ENCODE results near the gene KLHL21. TPM values are rescaled to one million over a fixed set of nuclear protein-coding genes. Genes with fewer than 3 reads are reported as not detected.

KLHL21 gene
- total RNA-seq, 1 experiment from 2014 or later = 35.9 TPM

DNA sequence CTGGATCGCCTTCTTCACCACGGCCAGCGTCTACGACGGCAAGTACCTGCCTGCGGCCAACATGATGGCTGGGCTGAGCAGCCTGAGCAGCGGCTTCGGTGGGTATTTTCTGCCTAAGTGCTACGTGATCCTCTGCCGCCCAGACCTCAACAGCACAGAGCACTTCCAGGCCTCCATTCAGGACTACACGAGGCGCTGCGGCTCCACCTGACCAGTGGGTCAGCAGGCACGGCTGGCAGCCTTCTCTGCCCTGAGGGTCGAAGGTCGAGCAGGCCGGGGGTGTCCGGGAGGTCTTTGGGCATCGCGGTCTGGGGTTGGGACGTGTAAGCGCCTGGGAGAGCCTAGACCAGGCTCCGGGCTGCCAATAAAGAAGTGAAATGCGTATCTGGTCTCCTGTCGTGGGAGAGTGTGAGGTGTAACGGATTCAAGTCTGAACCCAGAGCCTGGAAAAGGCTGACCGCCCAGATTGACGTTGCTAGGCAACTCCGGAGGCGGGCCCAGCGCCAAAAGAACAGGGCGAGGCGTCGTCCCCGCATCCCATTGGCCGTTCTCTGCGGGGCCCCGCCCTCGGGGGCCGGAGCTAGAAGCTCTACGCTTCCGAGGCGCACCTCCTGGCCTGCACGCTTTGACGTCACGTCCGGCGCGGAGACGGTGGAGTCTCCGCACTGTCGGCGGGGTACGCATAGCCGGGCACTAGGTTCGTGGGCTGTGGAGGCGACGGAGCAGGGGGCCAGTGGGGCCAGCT lies 23.1 kb downstream of the KLHL21 start, which contains the start of gene ZBTB48:
Gene ZBTB48, plus strand, starts transcription at position 621 of the 745 bp plus-strand sequence. CDS start 616 bp downstream, outside the sequence.
- Histone ChIP-seq H3K9me3 (ENCODE audit: control insufficient read depth, insufficient read depth, low read depth, low read length) (no peaks in the 10 kb centered on the region), H3K36me3 (ENCODE audit: control insufficient read depth, insufficient read depth, low read length) (peaks cover 7% of the 10 kb centered on the region; the same call in 1 of the 2 replicates), H3K4me3 (ENCODE audit: low read depth in 2 of 2, low read length in 2 of 2) (peak within 1 kb of the TSS; percentile 86 to 90), H3K4me1 (ENCODE audit: control insufficient read depth, insufficient read depth, low read length) (peaks cover 23% of the 10 kb centered on the region), H3K27me3 (ENCODE audit: control insufficient read depth, insufficient read depth, low read length) (no peaks in the 10 kb centered on the region), H3K27ac (ENCODE audit: low read length) (peak within 1 kb of the TSS; percentile 93)
- ATAC-seq = peak; percentile 99
- peak; percentile 81 for DNase-seq (ENCODE audit: low read depth, low spot score)
- TF ChIP-seq POLR2AphosphoS5 (IDR thresholded peaks at IDR 0.05; ENCODE audit: low read depth, low read length) = peak; percentile 91
- no peak for TF ChIP-seq TCF7L2 (IDR thresholded peaks at IDR 0.05; ENCODE audit: low read depth, low read length)
- TF ChIP-seq SIN3A (IDR thresholded peaks at IDR 0.05; ENCODE audit: borderline replicate concordance, insufficient read depth, low read depth, low read length) = peak; percentile 72; the same call in 1 of the 2 replicates
- POLR2A ChIA-PET = interaction anchor here (0.5 to 0.6 kb wide), 4 partner anchors 13 to 204 kb away, joined by 3 to 8 read pairs (median 6); no protein-coding TSS in a partner anchor
- CTCF ChIA-PET = interaction anchor here (0.7 to 0.8 kb wide), 3 partner anchors 20 to 1311 kb away, joined by 3 to 7 read pairs (median 4); no protein-coding TSS in a partner anchor
- intact Hi-C loops (cut with micrococcal nuclease; ENCODE audit: unreplicated experiment) = no loop called here
- BruUV-seq (replicated peaks) = no TSS peak
- in situ Hi-C loops (cut with HindIII; ENCODE audit: low pct_unique_long_range_greater_than_20kb, low sequenced_read_pairs) = no loop called here

GRCh38 chr1:6578624-6579373 lies 23.9 kb downstream of the KLHL21 start:
- H3K27ac ChIP-seq (ENCODE audit: low read length) = peak overlapping the region; percentile 93
- no TSS peak for BruUV-seq (replicated peaks)

More at GRCh38 chr1:6578624-6579373, 23.9 kb downstream of the KLHL21 start:
- no peak for ATAC-seq
- no peaks in the 10 kb centered on the region for H3K9me3 ChIP-seq (ENCODE audit: control insufficient read depth, insufficient read depth, low read depth, low read length)
- in situ Hi-C loops (cut with HindIII; ENCODE audit: low pct_unique_long_range_greater_than_20kb, low sequenced_read_pairs) = no loop called here
- CTCF ChIA-PET = no interaction called here
- H3K4me3 ChIP-seq (ENCODE audit: low read depth in 2 of 2, low read length in 2 of 2) = peak overlapping the region; percentile 86 to 90
- intact Hi-C loops (cut with micrococcal nuclease; ENCODE audit: unreplicated experiment) = no loop called here
- POLR2A ChIA-PET = no interaction called here
- no peak for TF ChIP-seq SIN3A (IDR thresholded peaks at IDR 0.05; ENCODE audit: borderline replicate concordance, insufficient read depth, low read depth, low read length)
- no peak for TF ChIP-seq CTCF (IDR thresholded peaks at IDR 0.05)
- no peak for TF ChIP-seq TCF7L2 (IDR thresholded peaks at IDR 0.05; ENCODE audit: low read depth, low read length)
- TF ChIP-seq POLR2AphosphoS5 (IDR thresholded peaks at IDR 0.05; ENCODE audit: low read depth, low read length) = no peak
- TF ChIP-seq, protein P1, sequence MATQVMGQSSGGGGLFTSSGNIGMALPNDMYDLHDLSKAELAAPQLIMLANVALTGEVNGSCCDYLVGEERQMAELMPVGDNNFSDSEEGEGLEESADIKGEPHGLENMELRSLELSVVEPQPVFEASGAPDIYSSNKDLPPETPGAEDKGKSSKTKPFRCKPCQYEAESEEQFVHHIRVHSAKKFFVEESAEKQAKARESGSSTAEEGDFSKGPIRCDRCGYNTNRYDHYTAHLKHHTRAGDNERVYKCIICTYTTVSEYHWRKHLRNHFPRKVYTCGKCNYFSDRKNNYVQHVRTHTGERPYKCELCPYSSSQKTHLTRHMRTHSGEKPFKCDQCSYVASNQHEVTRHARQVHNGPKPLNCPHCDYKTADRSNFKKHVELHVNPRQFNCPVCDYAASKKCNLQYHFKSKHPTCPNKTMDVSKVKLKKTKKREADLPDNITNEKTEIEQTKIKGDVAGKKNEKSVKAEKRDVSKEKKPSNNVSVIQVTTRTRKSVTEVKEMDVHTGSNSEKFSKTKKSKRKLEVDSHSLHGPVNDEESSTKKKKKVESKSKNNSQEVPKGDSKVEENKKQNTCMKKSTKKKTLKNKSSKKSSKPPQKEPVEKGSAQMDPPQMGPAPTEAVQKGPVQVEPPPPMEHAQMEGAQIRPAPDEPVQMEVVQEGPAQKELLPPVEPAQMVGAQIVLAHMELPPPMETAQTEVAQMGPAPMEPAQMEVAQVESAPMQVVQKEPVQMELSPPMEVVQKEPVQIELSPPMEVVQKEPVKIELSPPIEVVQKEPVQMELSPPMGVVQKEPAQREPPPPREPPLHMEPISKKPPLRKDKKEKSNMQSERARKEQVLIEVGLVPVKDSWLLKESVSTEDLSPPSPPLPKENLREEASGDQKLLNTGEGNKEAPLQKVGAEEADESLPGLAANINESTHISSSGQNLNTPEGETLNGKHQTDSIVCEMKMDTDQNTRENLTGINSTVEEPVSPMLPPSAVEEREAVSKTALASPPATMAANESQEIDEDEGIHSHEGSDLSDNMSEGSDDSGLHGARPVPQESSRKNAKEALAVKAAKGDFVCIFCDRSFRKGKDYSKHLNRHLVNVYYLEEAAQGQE (IDR thresholded peaks at IDR 0.05; ENCODE audit: insufficient read depth in 1 of 2, low read depth in 2 of 2, low read length in 1 of 2) = no peak
- H3K4me1 ChIP-seq (ENCODE audit: control insufficient read depth, insufficient read depth, low read length) = peaks cover 23% of the 10 kb centered on the region
- peaks cover 7% of the 10 kb centered on the region; the same call in 1 of the 2 replicates for H3K36me3 ChIP-seq (ENCODE audit: control insufficient read depth, insufficient read depth, low read length)
- no peak for DNase-seq (ENCODE audit: low read depth, low spot score)
- H3K27me3 ChIP-seq (ENCODE audit: control insufficient read depth, insufficient read depth, low read length) = no peaks in the 10 kb centered on the region

Measured in Panc1 (cell line).